ENCODE results near the gene CRADD. TPM values are rescaled to one million over a fixed set of nuclear protein-coding genes. Genes with fewer than 3 reads are reported as not detected.

The CRADD gene
- total RNA-seq, 1 donor from 2014 or later, result 18.8 TPM

DNA sequence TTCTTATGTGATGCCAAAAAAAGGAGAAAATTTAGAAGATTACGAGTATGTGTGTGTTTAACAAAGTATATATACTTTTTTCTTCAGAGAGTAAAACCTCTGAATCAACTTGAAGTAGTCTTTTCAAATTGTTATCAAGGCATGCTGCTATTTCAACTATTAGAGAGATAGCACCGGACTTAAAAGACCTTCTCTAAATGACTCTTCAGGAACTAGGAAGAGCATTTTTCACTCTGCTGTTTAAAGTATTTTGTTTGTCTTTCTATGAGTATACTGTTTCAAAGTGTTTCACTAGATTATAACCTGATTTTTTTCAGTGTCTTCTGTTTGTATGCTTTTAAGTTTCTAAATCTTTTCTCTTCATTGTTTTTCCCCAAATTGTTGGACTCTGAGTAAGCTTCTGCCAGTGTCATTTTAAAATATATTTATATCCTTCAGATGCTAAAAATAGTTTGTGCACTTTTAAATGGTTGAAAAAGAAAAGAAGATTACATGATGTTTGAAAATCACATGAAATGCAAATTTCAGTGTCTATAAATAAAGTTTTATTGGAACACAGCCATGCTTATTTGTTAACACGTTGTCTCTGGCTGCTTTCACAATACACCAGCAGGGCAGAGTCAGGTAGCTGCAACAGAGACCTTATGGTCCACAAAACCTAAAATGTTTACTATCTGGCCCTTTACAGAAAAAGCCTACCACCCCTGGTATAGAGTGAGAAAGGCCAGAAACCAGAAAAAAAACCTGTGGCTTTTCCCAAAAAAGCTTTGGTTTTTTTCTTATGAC is 21.3 kb downstream of the CRADD start:
- Mint-ChIP-seq H3K4me3 (ENCODE audit: unreplicated experiment) (no peak overlapping the region), H3K4me1 (ENCODE audit: low read depth, unreplicated experiment) (peaks cover 15% of the 10 kb centered on the region), H3K36me3 (ENCODE audit: unreplicated experiment) (peaks cover 11% of the 10 kb centered on the region), H3K9me3 (ENCODE audit: unreplicated experiment) (peaks cover 6% of the 10 kb centered on the region), H3K27ac (ENCODE audit: unreplicated experiment) (no peak overlapping the region), H3K27me3 (ENCODE audit: unreplicated experiment) (no peaks in the 10 kb centered on the region)
- DNase-seq, result no peak
- TF ChIP-seq, protein P1, sequence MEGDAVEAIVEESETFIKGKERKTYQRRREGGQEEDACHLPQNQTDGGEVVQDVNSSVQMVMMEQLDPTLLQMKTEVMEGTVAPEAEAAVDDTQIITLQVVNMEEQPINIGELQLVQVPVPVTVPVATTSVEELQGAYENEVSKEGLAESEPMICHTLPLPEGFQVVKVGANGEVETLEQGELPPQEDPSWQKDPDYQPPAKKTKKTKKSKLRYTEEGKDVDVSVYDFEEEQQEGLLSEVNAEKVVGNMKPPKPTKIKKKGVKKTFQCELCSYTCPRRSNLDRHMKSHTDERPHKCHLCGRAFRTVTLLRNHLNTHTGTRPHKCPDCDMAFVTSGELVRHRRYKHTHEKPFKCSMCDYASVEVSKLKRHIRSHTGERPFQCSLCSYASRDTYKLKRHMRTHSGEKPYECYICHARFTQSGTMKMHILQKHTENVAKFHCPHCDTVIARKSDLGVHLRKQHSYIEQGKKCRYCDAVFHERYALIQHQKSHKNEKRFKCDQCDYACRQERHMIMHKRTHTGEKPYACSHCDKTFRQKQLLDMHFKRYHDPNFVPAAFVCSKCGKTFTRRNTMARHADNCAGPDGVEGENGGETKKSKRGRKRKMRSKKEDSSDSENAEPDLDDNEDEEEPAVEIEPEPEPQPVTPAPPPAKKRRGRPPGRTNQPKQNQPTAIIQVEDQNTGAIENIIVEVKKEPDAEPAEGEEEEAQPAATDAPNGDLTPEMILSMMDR (IDR thresholded peaks at IDR 0.05; ENCODE audit: partially characterized antibody, unreplicated experiment), result no peak

DNA sequence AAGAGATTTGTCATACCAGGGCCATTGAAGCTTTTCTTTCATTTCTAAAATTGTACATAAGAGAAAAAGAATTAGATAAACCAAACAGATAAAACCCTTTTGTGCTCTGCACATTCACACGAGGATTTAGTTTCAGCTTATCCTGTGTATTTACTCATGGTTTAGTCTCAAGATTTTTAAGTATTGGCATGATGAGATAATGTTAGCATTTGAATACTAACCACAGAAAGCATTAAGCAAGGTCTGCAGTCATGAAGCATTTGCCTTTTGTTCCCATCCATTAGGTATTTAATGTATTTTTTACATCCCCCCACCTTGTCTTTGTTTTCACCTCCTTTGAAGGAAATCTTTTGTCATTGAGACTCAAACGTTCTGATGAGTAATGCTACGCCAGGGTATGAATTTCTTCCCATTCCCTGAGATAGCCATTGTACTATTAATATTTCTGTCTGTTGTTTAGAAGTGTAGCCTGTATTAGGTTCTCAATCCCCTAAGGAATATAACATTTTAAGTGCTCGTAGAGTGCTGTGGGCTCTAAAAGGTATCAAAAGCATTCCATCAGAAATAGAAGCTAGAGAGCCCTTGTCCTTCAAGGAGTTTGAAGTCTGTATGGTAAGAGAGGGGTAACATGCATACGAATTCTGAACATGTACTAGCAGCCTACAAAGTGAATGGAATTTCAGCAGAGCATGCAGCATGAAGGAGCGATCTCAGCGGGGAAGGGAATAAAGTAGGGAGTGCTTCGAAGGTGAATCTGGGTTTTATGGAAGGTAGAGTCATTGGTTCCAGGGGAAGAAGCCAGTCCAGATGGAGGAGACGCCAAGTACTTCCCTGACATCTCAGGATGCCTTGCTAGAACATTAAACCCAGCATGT is 22.3 kb downstream of the CRADD start:
- DNase-seq, result no peak
- TF ChIP-seq, protein P1 (IDR thresholded peaks at IDR 0.05; ENCODE audit: partially characterized antibody, unreplicated experiment), result no peak
- Mint-ChIP-seq H3K27ac (ENCODE audit: unreplicated experiment) (no peak overlapping the region), H3K27me3 (ENCODE audit: unreplicated experiment) (no peaks in the 10 kb centered on the region), H3K36me3 (ENCODE audit: unreplicated experiment) (peaks cover 5% of the 10 kb centered on the region), H3K4me3 (ENCODE audit: unreplicated experiment) (no peak overlapping the region), H3K4me1 (ENCODE audit: low read depth, unreplicated experiment) (peaks cover 18% of the 10 kb centered on the region), H3K9me3 (ENCODE audit: unreplicated experiment) (peaks cover 3% of the 10 kb centered on the region)

DNA sequence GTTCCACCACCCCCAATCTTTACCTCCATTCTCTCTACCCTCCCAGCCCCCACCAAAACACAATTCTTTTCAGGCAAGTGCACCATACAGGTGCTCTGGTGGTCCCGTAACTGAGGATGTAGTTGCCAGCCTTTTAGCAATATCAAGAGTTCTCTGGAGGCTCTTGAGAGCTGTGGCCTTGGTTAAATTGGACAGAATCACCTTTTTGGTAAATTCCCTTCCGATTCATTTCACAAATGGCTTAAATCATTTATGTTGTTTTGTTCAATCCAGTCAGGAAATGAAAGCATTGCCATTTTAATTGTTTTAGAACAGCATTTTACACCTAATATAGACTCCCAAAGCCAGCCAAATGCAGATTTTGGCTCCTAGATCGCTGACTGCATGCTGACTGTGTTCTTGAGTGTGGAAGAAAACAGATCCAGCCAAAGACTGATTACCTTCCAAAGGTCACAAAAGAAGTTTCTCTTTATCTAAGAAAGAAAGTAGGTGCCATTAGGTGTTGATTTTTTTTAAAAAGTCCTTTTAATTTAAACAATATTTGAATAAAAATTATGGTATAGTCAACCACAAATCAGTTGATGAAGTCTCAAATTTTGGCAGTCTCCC is 25.6 kb downstream of the CRADD start:
- Mint-ChIP-seq H3K36me3 (ENCODE audit: unreplicated experiment) (no peaks in the 10 kb centered on the region), H3K9me3 (ENCODE audit: unreplicated experiment) (peaks cover 3% of the 10 kb centered on the region), H3K4me3 (ENCODE audit: unreplicated experiment) (no peak overlapping the region), H3K4me1 (ENCODE audit: low read depth, unreplicated experiment) (peaks cover 33% of the 10 kb centered on the region), H3K27ac (ENCODE audit: unreplicated experiment) (no peak overlapping the region), H3K27me3 (ENCODE audit: unreplicated experiment) (no peaks in the 10 kb centered on the region)
- no peak for DNase-seq
- TF ChIP-seq, protein P1 (IDR thresholded peaks at IDR 0.05; ENCODE audit: partially characterized antibody, unreplicated experiment), result no peak

DNA sequence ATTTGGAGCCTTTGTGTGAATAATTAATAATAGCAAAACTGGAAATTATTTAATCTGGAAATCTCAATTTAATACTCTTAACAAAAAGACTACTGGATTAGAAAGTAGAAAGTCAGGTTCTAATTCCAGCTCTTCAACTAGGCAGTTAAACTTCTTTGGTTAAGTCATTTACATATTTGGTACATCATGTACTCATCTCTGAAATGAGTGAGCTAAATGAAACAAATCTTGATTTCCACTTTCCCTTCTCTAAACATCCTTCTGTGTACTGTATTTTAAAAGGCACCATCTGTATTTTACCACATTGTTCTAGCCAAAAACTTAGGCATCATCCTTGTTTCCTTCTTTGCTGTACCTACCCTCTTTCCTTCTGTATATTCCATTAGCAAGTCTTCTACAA is 26.9 kb downstream of the CRADD start:
- Mint-ChIP-seq H3K27me3 (ENCODE audit: unreplicated experiment) (no peaks in the 10 kb centered on the region), H3K4me3 (ENCODE audit: unreplicated experiment) (no peak overlapping the region), H3K9me3 (ENCODE audit: unreplicated experiment) (peaks cover 3% of the 10 kb centered on the region), H3K36me3 (ENCODE audit: unreplicated experiment) (peaks cover 8% of the 10 kb centered on the region), H3K27ac (ENCODE audit: unreplicated experiment) (no peak overlapping the region), H3K4me1 (ENCODE audit: low read depth, unreplicated experiment) (peaks cover 31% of the 10 kb centered on the region)
- no peak for DNase-seq
- TF ChIP-seq, protein P1 (IDR thresholded peaks at IDR 0.05; ENCODE audit: partially characterized antibody, unreplicated experiment), result no peak
